ENCODE measurements around the gene SYT3. TPM values are rescaled to one million over a fixed set of nuclear protein-coding genes. Genes with fewer than 3 reads are reported as not detected.

SYT3 gene
- total RNA-seq, 4 donors from 2014 or later = 0.14 TPM; not detected in 3

DNA sequence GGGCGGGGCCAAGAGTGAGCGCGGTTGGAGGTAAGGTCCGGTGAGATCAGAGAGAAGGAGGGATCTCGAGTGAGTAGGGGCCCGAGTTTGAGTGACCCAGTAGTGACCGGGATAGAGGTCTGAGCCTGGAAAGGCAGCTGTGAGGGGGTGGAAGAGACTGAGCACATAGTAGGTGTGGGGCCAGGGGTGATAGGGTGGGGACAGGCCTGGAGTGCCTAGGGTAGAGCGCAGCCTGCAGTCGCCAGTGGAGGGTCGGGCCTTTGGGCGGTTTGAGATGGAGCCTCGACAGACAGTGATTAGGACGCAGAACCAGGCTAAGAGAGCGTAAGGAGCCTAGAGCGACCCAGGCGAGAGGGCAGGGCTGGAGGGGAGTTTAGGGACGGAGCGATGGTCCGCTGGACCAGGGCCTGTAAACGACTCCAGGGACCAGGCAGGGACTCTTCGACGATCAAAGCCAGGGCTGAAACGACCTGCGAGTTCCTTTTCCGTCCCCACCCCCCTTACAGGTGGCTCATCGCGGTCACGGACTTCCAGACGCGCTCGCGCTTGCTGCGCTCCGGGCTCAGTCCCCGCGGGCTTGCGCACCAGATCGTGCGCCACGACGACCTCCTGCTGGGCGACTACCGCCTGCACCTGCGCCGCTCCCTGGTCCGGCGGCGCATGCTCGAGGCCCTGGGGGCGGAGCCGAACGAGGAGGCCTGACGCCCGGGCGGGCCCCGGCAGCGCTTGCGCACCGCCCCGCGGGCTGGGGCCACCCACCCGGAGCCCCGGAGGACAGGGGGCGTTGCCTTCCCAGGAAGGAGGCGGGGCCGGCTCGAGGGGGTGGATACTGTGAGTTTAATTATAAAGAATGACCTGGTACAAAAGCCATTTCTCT is 19.0 kb upstream of the SYT3 start:
- H3K9me3 ChIP-seq = no peaks in the 10 kb centered on the region
- intact Hi-C loops (cut with DNase I; ENCODE audit: low total_unique reads) = no loop called here
- peak; percentile 21 to 23 for DNase-seq
- H3K27me3 ChIP-seq = peaks cover 5 to 14% of the 10 kb centered on the region in 2 donors
- peak overlapping the region in 1 of 2 donors; percentile 26 for H3K27ac ChIP-seq
- H3K4me3 ChIP-seq = no peak overlapping the region
- no peaks in the 10 kb centered on the region for H3K4me1 ChIP-seq
- TF ChIP-seq POLR2A (IDR thresholded peaks at IDR 0.05) = peak; percentile 14 to 78
- TF ChIP-seq, protein P1, sequence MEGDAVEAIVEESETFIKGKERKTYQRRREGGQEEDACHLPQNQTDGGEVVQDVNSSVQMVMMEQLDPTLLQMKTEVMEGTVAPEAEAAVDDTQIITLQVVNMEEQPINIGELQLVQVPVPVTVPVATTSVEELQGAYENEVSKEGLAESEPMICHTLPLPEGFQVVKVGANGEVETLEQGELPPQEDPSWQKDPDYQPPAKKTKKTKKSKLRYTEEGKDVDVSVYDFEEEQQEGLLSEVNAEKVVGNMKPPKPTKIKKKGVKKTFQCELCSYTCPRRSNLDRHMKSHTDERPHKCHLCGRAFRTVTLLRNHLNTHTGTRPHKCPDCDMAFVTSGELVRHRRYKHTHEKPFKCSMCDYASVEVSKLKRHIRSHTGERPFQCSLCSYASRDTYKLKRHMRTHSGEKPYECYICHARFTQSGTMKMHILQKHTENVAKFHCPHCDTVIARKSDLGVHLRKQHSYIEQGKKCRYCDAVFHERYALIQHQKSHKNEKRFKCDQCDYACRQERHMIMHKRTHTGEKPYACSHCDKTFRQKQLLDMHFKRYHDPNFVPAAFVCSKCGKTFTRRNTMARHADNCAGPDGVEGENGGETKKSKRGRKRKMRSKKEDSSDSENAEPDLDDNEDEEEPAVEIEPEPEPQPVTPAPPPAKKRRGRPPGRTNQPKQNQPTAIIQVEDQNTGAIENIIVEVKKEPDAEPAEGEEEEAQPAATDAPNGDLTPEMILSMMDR (IDR thresholded peaks at IDR 0.05) = peak in 1 of 4 experiments; percentile 26
- no peaks in the 10 kb centered on the region for H3K36me3 ChIP-seq

DNA sequence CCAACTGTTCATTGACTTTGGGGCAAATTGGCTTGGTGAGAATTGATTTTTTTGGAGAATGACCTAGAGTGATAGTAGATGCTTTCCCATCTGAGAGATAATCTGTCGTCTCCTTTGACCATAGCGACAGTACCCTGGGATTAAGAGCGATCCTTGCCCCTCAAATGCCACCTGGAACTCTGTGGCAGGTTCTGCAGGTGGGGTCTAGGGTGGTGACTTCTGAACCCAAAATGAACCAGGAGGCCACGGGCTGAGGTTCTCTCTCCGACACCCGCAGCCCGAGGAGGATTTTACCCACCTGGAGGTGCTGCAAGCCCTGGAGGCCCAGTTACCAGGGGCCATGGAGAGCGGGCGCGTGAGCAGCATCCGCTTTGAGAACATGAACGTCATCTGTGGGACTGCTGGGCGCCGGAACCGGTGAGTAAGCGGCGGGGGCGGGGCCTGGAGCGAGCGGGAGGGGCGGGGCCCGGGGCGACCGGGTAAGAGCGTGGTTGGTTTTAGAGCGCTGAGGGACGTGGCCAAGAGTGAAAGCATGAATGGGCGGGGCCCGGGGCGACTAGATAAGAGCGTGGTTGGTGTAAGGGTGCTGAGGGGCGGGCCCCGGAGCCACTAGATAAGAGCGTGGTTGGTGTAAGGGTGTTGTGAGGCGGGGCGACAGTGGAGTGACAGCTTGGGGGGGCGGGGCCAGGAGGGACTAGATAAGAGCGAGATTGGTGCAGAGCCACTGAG is 18.2 kb upstream of the SYT3 start:
- TF ChIP-seq, protein P1 (IDR thresholded peaks at IDR 0.05) = no peak
- TF ChIP-seq POLR2A (IDR thresholded peaks at IDR 0.05) = no peak
- DNase-seq = peak; percentile 59 to 79
- H3K27me3 ChIP-seq = peaks cover 5 to 14% of the 10 kb centered on the region in 2 donors
- H3K4me1 ChIP-seq = no peaks in the 10 kb centered on the region
- intact Hi-C loops (cut with DNase I; ENCODE audit: low total_unique reads) = no loop called here
- no peak overlapping the region for H3K4me3 ChIP-seq
- H3K27ac ChIP-seq = no peak overlapping the region
- no peaks in the 10 kb centered on the region for H3K9me3 ChIP-seq
- H3K36me3 ChIP-seq = no peaks in the 10 kb centered on the region

DNA sequence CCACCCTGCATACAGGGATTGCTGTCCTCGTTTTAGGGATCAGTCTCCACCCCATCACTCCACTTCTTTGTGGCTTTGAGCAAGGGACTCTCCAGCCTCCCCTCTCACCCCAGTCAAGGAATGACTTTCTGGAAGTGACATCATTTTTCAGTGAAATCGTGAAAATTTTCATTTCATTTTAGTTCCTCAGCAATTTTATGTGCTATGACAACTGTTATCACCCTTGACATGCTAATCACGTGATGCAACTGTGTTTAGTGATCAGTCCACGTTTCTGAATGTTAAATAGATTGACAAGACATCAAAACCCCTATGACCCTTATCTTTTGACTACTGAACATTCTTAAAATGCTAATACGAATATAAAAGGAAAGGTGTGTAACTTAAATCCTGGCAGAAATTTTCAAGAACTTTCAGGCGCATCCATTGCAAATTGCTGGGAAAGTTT is 17.6 kb upstream of the SYT3 start:
- no peak overlapping the region for H3K4me3 ChIP-seq
- intact Hi-C loops (cut with DNase I; ENCODE audit: low total_unique reads) = no loop called here
- no peak overlapping the region for H3K27ac ChIP-seq
- no peaks in the 10 kb centered on the region for H3K9me3 ChIP-seq
- no peaks in the 10 kb centered on the region for H3K36me3 ChIP-seq
- DNase-seq = no peak
- H3K27me3 ChIP-seq = peaks cover 5 to 14% of the 10 kb centered on the region in 2 donors
- H3K4me1 ChIP-seq = no peaks in the 10 kb centered on the region
- TF ChIP-seq POLR2A (IDR thresholded peaks at IDR 0.05) = no peak
- TF ChIP-seq, protein P1 (IDR thresholded peaks at IDR 0.05) = no peak

DNA sequence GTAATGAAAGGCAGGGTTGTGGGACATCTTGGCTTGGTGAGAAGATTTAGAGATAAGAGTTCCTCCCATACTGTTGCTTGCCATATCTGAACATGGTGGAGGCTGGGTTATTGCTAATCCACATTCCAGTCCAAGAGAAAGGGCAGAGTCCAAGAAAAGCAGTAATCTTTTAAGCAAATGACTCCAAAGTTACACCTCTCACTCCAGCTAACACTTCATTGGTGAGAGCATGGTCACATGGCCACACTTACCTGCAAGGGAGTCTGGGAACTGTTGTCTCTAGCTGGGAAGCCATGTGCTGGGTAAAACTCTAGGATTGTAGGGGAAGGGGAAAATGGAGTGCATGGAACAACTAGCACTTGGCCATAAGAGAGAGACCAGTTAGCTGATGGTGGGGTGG is 15.2 kb upstream of the SYT3 start:
- no peaks in the 10 kb centered on the region for H3K9me3 ChIP-seq
- intact Hi-C loops (cut with DNase I; ENCODE audit: low total_unique reads) = no loop called here
- peaks cover 4 to 5% of the 10 kb centered on the region in 2 donors for H3K27me3 ChIP-seq
- DNase-seq = no peak
- no peaks in the 10 kb centered on the region for H3K4me1 ChIP-seq
- TF ChIP-seq POLR2A (IDR thresholded peaks at IDR 0.05) = no peak
- TF ChIP-seq, protein P1 (IDR thresholded peaks at IDR 0.05) = no peak
- no peak overlapping the region for H3K27ac ChIP-seq
- no peaks in the 10 kb centered on the region for H3K36me3 ChIP-seq
- no peak overlapping the region for H3K4me3 ChIP-seq

DNA sequence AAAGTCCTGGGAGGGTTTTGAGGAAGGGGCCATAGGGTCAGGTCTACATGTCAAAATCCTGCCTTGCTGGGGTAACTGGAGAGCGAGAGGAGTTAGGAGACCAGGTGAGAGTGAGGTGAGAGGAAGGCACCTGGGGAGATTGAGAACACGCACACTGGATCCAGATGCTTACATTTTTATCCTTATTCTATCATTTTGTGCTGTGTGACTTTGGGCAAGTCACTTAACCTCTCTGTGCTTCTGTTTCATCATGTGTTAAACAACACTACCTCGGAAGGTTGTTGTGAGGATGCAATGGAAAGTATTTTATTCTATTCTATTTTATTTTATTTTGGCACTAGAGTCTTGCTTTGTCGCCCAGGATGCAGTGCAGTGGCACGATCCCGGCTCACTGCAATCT is 13.0 kb upstream of the SYT3 start:
- intact Hi-C loops (cut with DNase I; ENCODE audit: low total_unique reads) = no loop called here
- Histone ChIP-seq H3K27me3 (peaks cover 0 to 1% of the 10 kb centered on the region in 2 donors), H3K36me3 (no peaks in the 10 kb centered on the region), H3K9me3 (no peaks in the 10 kb centered on the region), H3K4me3 (no peak overlapping the region), H3K4me1 (no peaks in the 10 kb centered on the region), H3K27ac (no peak overlapping the region)
- no peak for DNase-seq
- TF ChIP-seq POLR2A (IDR thresholded peaks at IDR 0.05) = no peak
- TF ChIP-seq, protein P1 (IDR thresholded peaks at IDR 0.05) = no peak
